Measurements from ENCODE around the gene ATF7. TPM values are rescaled to one million over a fixed set of nuclear protein-coding genes. Genes with fewer than 3 reads are reported as not detected.
"Not testable (repeated sequence)": the region's sequence is repeated elsewhere in the genome, so short reads cannot be mapped to it uniquely, and the experiment has no call there.

Gene ATF7
- total RNA-seq, 2 donors from 2014 or later = 27.4 to 28.1 TPM

- Mint-ChIP-seq H3K4me1 (ENCODE audit: low read depth) (peaks cover 37% of the 10 kb centered on the region), H3K36me3 (ENCODE audit: insufficient read depth in 2 of 2) (peaks cover 1 to 2% of the 10 kb centered on the region in 2 donors), H3K9me3 (no peaks in the 10 kb centered on the region), H3K27ac (peak overlapping the region; percentile 99), H3K4me3 (peak overlapping the region; percentile 99 to 100), H3K27me3 (ENCODE audit: low read depth) (no peaks in the 10 kb centered on the region)
- ATAC-seq (replicated peaks in 1 of 2) (no peak), DNase-seq (no peak)
Observed at GRCh38 chr12:53624458-53624857, 1.7 kb downstream of the ATF7 start.

- DNase-seq (no peak), ATAC-seq (replicated peaks in 1 of 2) (no peak)
- Mint-ChIP-seq H3K4me1 (ENCODE audit: low read depth) (peaks cover 39% of the 10 kb centered on the region), H3K27me3 (ENCODE audit: low read depth) (no peaks in the 10 kb centered on the region), H3K36me3 (ENCODE audit: insufficient read depth in 2 of 2) (peaks cover 1 to 2% of the 10 kb centered on the region in 2 donors), H3K9me3 (no peaks in the 10 kb centered on the region), H3K27ac (peak overlapping the region; percentile 56), H3K4me3 (peak overlapping the region; percentile 99 to 100)
Observed at GRCh38 chr12:53623548-53624385, 2.4 kb downstream of the ATF7 start.

- Mint-ChIP-seq H3K4me3 (peak overlapping the region in 1 of 2 donors; percentile 100), H3K9me3 (no peaks in the 10 kb centered on the region), H3K4me1 (ENCODE audit: low read depth) (peaks cover 49% of the 10 kb centered on the region), H3K27me3 (ENCODE audit: low read depth) (no peaks in the 10 kb centered on the region), H3K27ac (no peak overlapping the region), H3K36me3 (ENCODE audit: insufficient read depth in 2 of 2) (peaks cover 2% of the 10 kb centered on the region in 2 donors)
- no peak for DNase-seq
- ATAC-seq (replicated peaks in 1 of 2) = no peak
Observed at GRCh38 chr12:53622724-53623123, 3.5 kb downstream of the ATF7 start.

- no peaks in the 10 kb centered on the region for H3K9me3 Mint-ChIP-seq
- peaks cover 34% of the 10 kb centered on the region for H3K4me1 Mint-ChIP-seq (ENCODE audit: low read depth)
- no peaks in the 10 kb centered on the region for H3K27me3 Mint-ChIP-seq (ENCODE audit: low read depth)
- DNase-seq (no peak), ATAC-seq (replicated peaks in 1 of 2) (no peak)
- peak overlapping the region; percentile 93 for H3K27ac Mint-ChIP-seq
- H3K4me3 Mint-ChIP-seq = peak overlapping the region; percentile 73 to 96
- peaks cover 1 to 8% of the 10 kb centered on the region in 2 donors for H3K36me3 Mint-ChIP-seq (ENCODE audit: insufficient read depth in 2 of 2)
Observed at GRCh38 chr12:53618275-53618674, 7.9 kb downstream of the ATF7 start.

- H3K4me1 Mint-ChIP-seq (ENCODE audit: low read depth) = peaks cover 34% of the 10 kb centered on the region
- peaks cover 1 to 8% of the 10 kb centered on the region in 2 donors for H3K36me3 Mint-ChIP-seq (ENCODE audit: insufficient read depth in 2 of 2)
- ATAC-seq (replicated peaks in 1 of 2) (no peak), DNase-seq (no peak)
- peak overlapping the region; percentile 93 for H3K27ac Mint-ChIP-seq
- H3K9me3 Mint-ChIP-seq = no peaks in the 10 kb centered on the region
- no peaks in the 10 kb centered on the region for H3K27me3 Mint-ChIP-seq (ENCODE audit: low read depth)
- peak overlapping the region; percentile 73 to 96 for H3K4me3 Mint-ChIP-seq
Observed at GRCh38 chr12:53617700-53618099, 8.5 kb downstream of the ATF7 start.

GRCh38 chr12:53616950-53617349 lies 9.2 kb downstream of the ATF7 start:
- Mint-ChIP-seq H3K36me3 (ENCODE audit: insufficient read depth in 2 of 2) (peaks cover 1 to 8% of the 10 kb centered on the region in 2 donors), H3K9me3 (no peaks in the 10 kb centered on the region), H3K27ac (no peak overlapping the region), H3K27me3 (ENCODE audit: low read depth) (no peaks in the 10 kb centered on the region), H3K4me3 (peak overlapping the region in 1 of 2 donors; percentile 20), H3K4me1 (ENCODE audit: low read depth) (peaks cover 34% of the 10 kb centered on the region)
- ATAC-seq (replicated peaks in 1 of 2) (no peak), DNase-seq (no peak)

GRCh38 chr12:53613821-53614220 lies 12.4 kb downstream of the ATF7 start:
- Mint-ChIP-seq H3K36me3 (ENCODE audit: insufficient read depth in 2 of 2) (peaks cover 1 to 8% of the 10 kb centered on the region in 2 donors), H3K4me1 (ENCODE audit: low read depth) (peaks cover 33% of the 10 kb centered on the region), H3K9me3 (no peaks in the 10 kb centered on the region), H3K4me3 (no peak overlapping the region), H3K27ac (no peak overlapping the region), H3K27me3 (ENCODE audit: low read depth) (no peaks in the 10 kb centered on the region)
- DNase-seq = no peak
- no peak for ATAC-seq (replicated peaks in 1 of 2)

- DNase-seq (no peak), ATAC-seq (replicated peaks in 1 of 2) (peak in 1 of 2 donors; percentile 41)
- Mint-ChIP-seq H3K27me3 (ENCODE audit: low read depth) (no peaks in the 10 kb centered on the region), H3K27ac (no peak overlapping the region), H3K4me1 (ENCODE audit: low read depth) (peaks cover 24% of the 10 kb centered on the region), H3K4me3 (no peak overlapping the region), H3K9me3 (no peaks in the 10 kb centered on the region), H3K36me3 (ENCODE audit: insufficient read depth in 2 of 2) (peaks cover 1 to 8% of the 10 kb centered on the region in 2 donors)
Observed at GRCh38 chr12:53612978-53613377, 13.2 kb downstream of the ATF7 start.

- no peak overlapping the region for H3K4me3 Mint-ChIP-seq
- peaks cover 11% of the 10 kb centered on the region for H3K4me1 Mint-ChIP-seq (ENCODE audit: low read depth)
- no peaks in the 10 kb centered on the region for H3K9me3 Mint-ChIP-seq
- H3K27ac Mint-ChIP-seq = no peak overlapping the region
- peaks cover 1 to 6% of the 10 kb centered on the region in 2 donors for H3K36me3 Mint-ChIP-seq (ENCODE audit: insufficient read depth in 2 of 2)
- ATAC-seq (replicated peaks in 1 of 2) (no peak), DNase-seq (no peak)
- no peaks in the 10 kb centered on the region for H3K27me3 Mint-ChIP-seq (ENCODE audit: low read depth)
Observed at GRCh38 chr12:53611304-53611703, 14.9 kb downstream of the ATF7 start.

- not testable (repeated sequence) for H3K4me3 Mint-ChIP-seq; ATAC-seq (replicated peaks in 1 of 2); H3K9me3 Mint-ChIP-seq; H3K27me3 Mint-ChIP-seq (ENCODE audit: low read depth); H3K36me3 Mint-ChIP-seq (ENCODE audit: insufficient read depth in 2 of 2); DNase-seq; H3K27ac Mint-ChIP-seq
- H3K4me1 Mint-ChIP-seq (ENCODE audit: low read depth) = peaks cover 14% of the 10 kb centered on the region
Observed at GRCh38 chr12:53606688-53607087, 19.5 kb downstream of the ATF7 start.

- Mint-ChIP-seq H3K36me3 (ENCODE audit: insufficient read depth in 2 of 2) (no peaks in the 10 kb centered on the region), H3K27me3 (ENCODE audit: low read depth) (no peaks in the 10 kb centered on the region), H3K4me3 (no peak overlapping the region), H3K27ac (no peak overlapping the region), H3K4me1 (ENCODE audit: low read depth) (peaks cover 14% of the 10 kb centered on the region), H3K9me3 (no peaks in the 10 kb centered on the region)
- ATAC-seq (replicated peaks in 1 of 2) (no peak), DNase-seq (no peak)
Observed at GRCh38 chr12:53604581-53604980, 21.6 kb downstream of the ATF7 start.

- no peaks in the 10 kb centered on the region for H3K9me3 Mint-ChIP-seq
- H3K36me3 Mint-ChIP-seq (ENCODE audit: insufficient read depth in 2 of 2) = no peaks in the 10 kb centered on the region
- H3K4me1 Mint-ChIP-seq (ENCODE audit: low read depth) = peaks cover 14% of the 10 kb centered on the region
- H3K4me3 Mint-ChIP-seq = no peak overlapping the region
- ATAC-seq (replicated peaks in 1 of 2) = no peak
- peak overlapping the region; percentile 56 for H3K27ac Mint-ChIP-seq
- no peaks in the 10 kb centered on the region for H3K27me3 Mint-ChIP-seq (ENCODE audit: low read depth)
- DNase-seq = no peak
Observed at GRCh38 chr12:53603804-53604203, 22.4 kb downstream of the ATF7 start.

GRCh38 chr12:53603196-53603595 lies 23.0 kb downstream of the ATF7 start:
- DNase-seq (no peak), ATAC-seq (replicated peaks in 1 of 2) (no peak)
- no peaks in the 10 kb centered on the region for H3K36me3 Mint-ChIP-seq (ENCODE audit: insufficient read depth in 2 of 2)
- H3K27ac Mint-ChIP-seq = no peak overlapping the region
- H3K27me3 Mint-ChIP-seq (ENCODE audit: low read depth) = no peaks in the 10 kb centered on the region
- H3K4me1 Mint-ChIP-seq (ENCODE audit: low read depth) = peaks cover 14% of the 10 kb centered on the region
- H3K4me3 Mint-ChIP-seq = no peak overlapping the region
- H3K9me3 Mint-ChIP-seq = no peaks in the 10 kb centered on the region

All from activated T-cell treated with anti-CD3 and anti-CD28 coated beads, Interleukin-2, amount 50 U/mL, for 72 hours (primary cell).